ENCODE results near the gene RUNDC3A. TPM values are rescaled to one million over a fixed set of nuclear protein-coding genes. Genes with fewer than 3 reads are reported as not detected.

RUNDC3A gene
- total and polyA plus RNA-seq, 4 donors = 0.61 to 4.9 (median 0.80) TPM

DNA sequence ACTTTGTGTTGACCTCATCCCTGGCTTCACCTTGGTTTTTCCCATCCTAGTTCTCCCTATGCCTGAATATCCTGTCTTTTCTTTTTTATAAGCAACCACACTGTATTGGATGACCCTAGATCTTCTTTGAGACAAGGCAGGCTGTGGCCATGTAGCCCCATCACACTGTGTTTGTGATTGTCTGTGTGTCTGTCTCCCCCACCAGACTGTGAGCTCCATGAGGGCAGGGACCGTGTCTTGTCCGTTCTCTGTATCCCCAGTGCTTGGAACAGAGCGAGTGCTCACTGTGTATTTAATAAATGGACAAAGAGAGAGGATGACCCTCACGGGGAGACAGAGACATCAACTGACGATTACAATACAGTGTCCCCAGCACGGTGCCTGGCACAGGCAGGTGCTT lies 9.1 kb downstream of the RUNDC3A start:
- no peak overlapping the region for H3K9ac ChIP-seq (ENCODE audit: insufficient read depth in 1 of 2, low read length in 2 of 2)
- no peak overlapping the region for H3K27ac ChIP-seq (ENCODE audit: low read depth in 1 of 2, low read length in 1 of 2)
- TF ChIP-seq, protein P1, sequence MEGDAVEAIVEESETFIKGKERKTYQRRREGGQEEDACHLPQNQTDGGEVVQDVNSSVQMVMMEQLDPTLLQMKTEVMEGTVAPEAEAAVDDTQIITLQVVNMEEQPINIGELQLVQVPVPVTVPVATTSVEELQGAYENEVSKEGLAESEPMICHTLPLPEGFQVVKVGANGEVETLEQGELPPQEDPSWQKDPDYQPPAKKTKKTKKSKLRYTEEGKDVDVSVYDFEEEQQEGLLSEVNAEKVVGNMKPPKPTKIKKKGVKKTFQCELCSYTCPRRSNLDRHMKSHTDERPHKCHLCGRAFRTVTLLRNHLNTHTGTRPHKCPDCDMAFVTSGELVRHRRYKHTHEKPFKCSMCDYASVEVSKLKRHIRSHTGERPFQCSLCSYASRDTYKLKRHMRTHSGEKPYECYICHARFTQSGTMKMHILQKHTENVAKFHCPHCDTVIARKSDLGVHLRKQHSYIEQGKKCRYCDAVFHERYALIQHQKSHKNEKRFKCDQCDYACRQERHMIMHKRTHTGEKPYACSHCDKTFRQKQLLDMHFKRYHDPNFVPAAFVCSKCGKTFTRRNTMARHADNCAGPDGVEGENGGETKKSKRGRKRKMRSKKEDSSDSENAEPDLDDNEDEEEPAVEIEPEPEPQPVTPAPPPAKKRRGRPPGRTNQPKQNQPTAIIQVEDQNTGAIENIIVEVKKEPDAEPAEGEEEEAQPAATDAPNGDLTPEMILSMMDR (IDR thresholded peaks at IDR 0.05; ENCODE audit: control extremely low read depth, extremely low read depth) = no peak
- WGBS, 2 donors = 87 to 88% methylated on average over 6 of the region's 6 CpGs
- peaks cover 0 to 28% (median 11%) of the 10 kb centered on the region in 4 donors for H3K36me3 ChIP-seq (ENCODE audit: control insufficient read depth in 4 of 4, insufficient read depth in 4 of 4, low read length in 4 of 4)
- H3K27me3 ChIP-seq (ENCODE audit: control insufficient read depth in 3 of 3, insufficient read depth in 3 of 3, low read length in 2 of 3) = peaks cover 6 to 47% (median 35%) of the 10 kb centered on the region in 3 donors
- peaks cover 0 to 3% (median 0%) of the 10 kb centered on the region in 4 donors for H3K9me3 ChIP-seq (ENCODE audit: control insufficient read depth in 4 of 4, insufficient read depth in 3 of 4, low read length in 3 of 4)
- no peak for DNase-seq
- peaks cover 0 to 10% (median 4%) of the 10 kb centered on the region in 5 donors for H3K4me1 ChIP-seq (ENCODE audit: control insufficient read depth in 5 of 5, insufficient read depth in 5 of 5, low read length in 5 of 5)
- H3K4me3 ChIP-seq = no peak overlapping the region
- no peak for ATAC-seq (ENCODE audit: insufficient read depth, low FRiP score)

DNA sequence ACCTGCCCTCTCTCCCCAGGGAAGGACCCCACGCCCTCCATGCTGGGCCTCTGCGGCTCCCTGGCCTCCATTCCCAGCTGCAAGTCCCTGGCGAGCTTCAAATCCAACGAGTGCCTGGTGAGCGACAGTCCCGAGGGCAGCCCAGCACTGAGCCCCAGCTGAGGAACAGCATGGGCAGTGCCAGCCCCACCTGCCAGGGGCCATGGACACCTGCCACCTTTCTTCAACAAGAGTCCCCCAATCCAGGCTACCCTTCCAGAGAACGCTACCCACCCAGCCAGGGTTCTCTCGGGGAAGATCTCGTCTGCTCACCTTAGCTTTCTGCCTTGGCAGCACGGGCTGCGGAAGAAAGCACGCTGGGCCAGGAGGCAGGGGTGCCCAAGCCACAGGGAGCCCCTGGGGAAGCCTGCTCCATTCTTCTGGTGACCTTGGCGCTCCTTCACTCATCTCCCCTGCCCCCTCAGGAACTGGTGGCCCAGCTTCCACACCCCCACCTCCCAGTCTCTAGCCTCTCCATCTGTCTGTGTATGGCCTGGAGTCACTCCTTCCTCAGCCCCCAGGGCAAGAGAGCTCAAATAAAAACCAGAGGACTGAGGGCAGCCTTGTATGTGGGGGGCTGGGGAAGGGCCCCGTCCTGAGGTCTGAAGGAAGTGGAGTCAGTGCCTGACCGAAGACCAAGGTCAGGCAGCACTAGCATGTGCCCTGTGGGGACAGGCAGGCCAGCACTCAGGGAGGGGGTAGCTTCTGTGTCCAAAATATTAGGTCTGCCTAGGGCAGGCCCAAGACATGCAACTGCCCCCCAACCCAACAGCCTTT lies 9.9 kb downstream of the RUNDC3A start:
- peaks cover 0 to 42% (median 34%) of the 10 kb centered on the region in 3 donors for H3K27me3 ChIP-seq (ENCODE audit: control insufficient read depth in 3 of 3, insufficient read depth in 3 of 3, low read length in 2 of 3)
- no peak overlapping the region for H3K27ac ChIP-seq (ENCODE audit: low read depth in 1 of 2, low read length in 1 of 2)
- H3K9me3 ChIP-seq (ENCODE audit: control insufficient read depth in 4 of 4, insufficient read depth in 3 of 4, low read length in 3 of 4) = peaks cover 0 to 3% (median 0%) of the 10 kb centered on the region in 4 donors
- WGBS, 2 donors = 83 to 84% methylated on average over 13 to 15 of the region's 15 CpGs
- TF ChIP-seq, protein P1 (IDR thresholded peaks at IDR 0.05; ENCODE audit: control extremely low read depth, extremely low read depth) = no peak
- DNase-seq = no peak
- no peak overlapping the region for H3K4me3 ChIP-seq
- ATAC-seq (ENCODE audit: insufficient read depth, low FRiP score) = no peak
- no peak overlapping the region for H3K9ac ChIP-seq (ENCODE audit: insufficient read depth in 1 of 2, low read length in 2 of 2)
- H3K36me3 ChIP-seq (ENCODE audit: control insufficient read depth in 4 of 4, insufficient read depth in 4 of 4, low read length in 4 of 4) = peaks cover 0 to 28% (median 11%) of the 10 kb centered on the region in 4 donors
- H3K4me1 ChIP-seq (ENCODE audit: control insufficient read depth in 5 of 5, insufficient read depth in 5 of 5, low read length in 5 of 5) = peaks cover 0 to 10% (median 4%) of the 10 kb centered on the region in 5 donors

GRCh38 chr17:44320066-44320465 lies 11.7 kb downstream of the RUNDC3A start:
- WGBS, 2 donors = 90 to 95% methylated on average over 18 of the region's 18 CpGs
- no peak overlapping the region for H3K9ac ChIP-seq (ENCODE audit: insufficient read depth in 1 of 2, low read length in 2 of 2)
- H3K9me3 ChIP-seq (ENCODE audit: control insufficient read depth in 4 of 4, insufficient read depth in 3 of 4, low read length in 3 of 4) = peaks cover 0 to 3% (median 0%) of the 10 kb centered on the region in 4 donors
- H3K36me3 ChIP-seq (ENCODE audit: control insufficient read depth in 4 of 4, insufficient read depth in 4 of 4, low read length in 4 of 4) = peaks cover 0 to 28% (median 11%) of the 10 kb centered on the region in 4 donors
- no peak overlapping the region for H3K27ac ChIP-seq (ENCODE audit: low read depth in 1 of 2, low read length in 1 of 2)
- peaks cover 0 to 28% (median 23%) of the 10 kb centered on the region in 3 donors for H3K27me3 ChIP-seq (ENCODE audit: control insufficient read depth in 3 of 3, insufficient read depth in 3 of 3, low read length in 2 of 3)
- DNase-seq = no peak
- TF ChIP-seq, protein P1 (IDR thresholded peaks at IDR 0.05; ENCODE audit: control extremely low read depth, extremely low read depth) = no peak
- H3K4me1 ChIP-seq (ENCODE audit: control insufficient read depth in 5 of 5, insufficient read depth in 5 of 5, low read length in 5 of 5) = peaks cover 0 to 10% (median 3%) of the 10 kb centered on the region in 5 donors
- no peak for ATAC-seq (ENCODE audit: insufficient read depth, low FRiP score)
- no peak overlapping the region for H3K4me3 ChIP-seq

Data from lung (tissue), 12 donors.